SH-SY5Y (cell line): ENCODE data around the gene FOXP3.

Experiments
- GATA2 ChIP-seq: IDR thresholded peaks from 2 replicates; pipeline ENCODE4 v1.6.1; 2011; ENCODE audit warnings: mild to moderate bottlenecking, low read depth, low read length
- GATA3 ChIP-seq: IDR thresholded peaks from 2 replicates; pipeline ENCODE4 v1.6.1; 2011; ENCODE audit warnings: low read depth, mild to moderate bottlenecking, low read length, moderate library complexity

- no peak for TF ChIP-seq GATA2
- no peak for TF ChIP-seq GATA3
Measured at GRCh38 chrX:49204017-49204416, 60.5 kb downstream of the FOXP3 start.
